K562 treated with DMSO at 1 percent for 4 hours (cell line): ENCODE results near the gene VMP1. TPM values are rescaled to one million over a fixed set of nuclear protein-coding genes. Genes with fewer than 3 reads are reported as not detected.

Experiments
- total RNA-seq: library from RNA; unstranded; fragments of 300-600 nt; gene quantifications from 2 replicates; pipeline ENCODE4 v1.2.3, GENCODE V29; 2022; ENCODE audit not compliant: insufficient read depth

The VMP1 gene
- 49.9 and 54.3 TPM in 2 replicates for total RNA-seq

GRCh38 chr17:59707149-59707970, at the start of gene VMP1, which contains the start of gene PTRH2:
TSS of gene VMP1 (plus strand) at chr17:59707654. CDS start at chr17:59731447, 23,793 bp downstream.
TSS of gene PTRH2 (minus strand) at chr17:59707430. CDS start at chr17:59697978, 9,452 bp downstream.

Other genes with a start within 250 kb of the VMP1 start
- gene DHX40, start 142.0 kb upstream of the VMP1 start, total RNA-seq, result 11.2 and 13.6 TPM in 2 replicates
- 98.4 and 109 TPM in 2 replicates for gene CLTC, start 87.8 kb upstream of the VMP1 start, total RNA-seq
- gene PTRH2, start 224 bp upstream of the VMP1 start, total RNA-seq, result 19.3 and 29.6 TPM in 2 replicates
- 10.1 and 15.5 TPM in 2 replicates for gene TUBD1, start 185.3 kb downstream of the VMP1 start, total RNA-seq
- 15.5 and 15.8 TPM in 2 replicates for gene RPS6KB1, start 185.5 kb downstream of the VMP1 start, total RNA-seq